Fibroblast of pulmonary artery (primary cell): Measurements from ENCODE around the gene RGS11.

Source experiments
- DNase-seq: peaks from one replicate; pipeline ENCODE4 v3.0.0-alpha.2; 2010; ENCODE audit warnings: low read depth
- H3K4me3 ChIP-seq: replicated peaks from 2 replicates; pipeline ENCODE4 v1.5.1; 2011; ENCODE audit warnings: low read depth, mild to moderate bottlenecking, control low read depth, low read length, moderate library complexity
- TF ChIP-seq, protein P1 (sequence below): IDR thresholded peaks from 2 replicates; pipeline ENCODE4 v1.5.1; 2011; ENCODE audit warnings: mild to moderate bottlenecking, control low read depth, low read length, inconsistent platforms; ENCODE audit errors: missing control alignments

The RGS11 gene

DNA sequence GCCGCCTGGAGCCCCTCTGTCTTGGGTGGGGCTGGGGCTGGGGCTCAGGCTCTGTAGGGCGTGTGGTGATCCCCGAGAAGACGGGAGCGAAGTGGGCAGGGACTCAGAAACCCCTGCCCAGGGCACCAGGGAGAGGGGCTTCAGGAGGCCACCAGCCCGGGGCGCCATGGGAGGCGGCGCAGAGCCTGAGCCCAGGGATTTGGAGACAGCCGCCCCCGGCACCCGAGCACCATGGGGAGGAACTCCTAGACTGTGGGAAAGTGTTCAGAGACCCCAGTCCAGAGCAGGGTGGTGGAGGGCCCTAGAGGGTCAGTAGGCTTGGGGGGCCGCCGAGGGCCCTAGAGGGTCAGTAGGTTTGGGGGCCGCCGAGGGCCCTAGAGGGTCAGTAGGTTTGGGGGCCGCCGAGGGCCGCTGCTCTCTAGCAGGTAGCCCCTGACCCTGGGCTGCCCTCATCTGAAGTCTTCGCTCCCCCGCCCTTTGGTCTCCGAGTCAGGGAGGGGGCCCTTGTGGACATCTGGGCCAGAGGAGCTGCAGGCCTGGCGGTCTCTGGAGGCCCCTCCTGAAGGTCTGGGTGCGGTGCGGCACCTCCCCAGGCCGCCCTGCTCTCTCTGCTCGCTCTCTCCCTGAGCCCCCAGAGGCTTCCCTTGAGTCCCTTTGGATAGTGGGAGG lies 5.4 kb upstream of the RGS11 start:
- DNase-seq, result no peak
- TF ChIP-seq, protein P1, sequence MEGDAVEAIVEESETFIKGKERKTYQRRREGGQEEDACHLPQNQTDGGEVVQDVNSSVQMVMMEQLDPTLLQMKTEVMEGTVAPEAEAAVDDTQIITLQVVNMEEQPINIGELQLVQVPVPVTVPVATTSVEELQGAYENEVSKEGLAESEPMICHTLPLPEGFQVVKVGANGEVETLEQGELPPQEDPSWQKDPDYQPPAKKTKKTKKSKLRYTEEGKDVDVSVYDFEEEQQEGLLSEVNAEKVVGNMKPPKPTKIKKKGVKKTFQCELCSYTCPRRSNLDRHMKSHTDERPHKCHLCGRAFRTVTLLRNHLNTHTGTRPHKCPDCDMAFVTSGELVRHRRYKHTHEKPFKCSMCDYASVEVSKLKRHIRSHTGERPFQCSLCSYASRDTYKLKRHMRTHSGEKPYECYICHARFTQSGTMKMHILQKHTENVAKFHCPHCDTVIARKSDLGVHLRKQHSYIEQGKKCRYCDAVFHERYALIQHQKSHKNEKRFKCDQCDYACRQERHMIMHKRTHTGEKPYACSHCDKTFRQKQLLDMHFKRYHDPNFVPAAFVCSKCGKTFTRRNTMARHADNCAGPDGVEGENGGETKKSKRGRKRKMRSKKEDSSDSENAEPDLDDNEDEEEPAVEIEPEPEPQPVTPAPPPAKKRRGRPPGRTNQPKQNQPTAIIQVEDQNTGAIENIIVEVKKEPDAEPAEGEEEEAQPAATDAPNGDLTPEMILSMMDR, result no peak
- peak overlapping the region; percentile 19 for H3K4me3 ChIP-seq

GRCh38 chr16:280552-280951 lies 4.8 kb upstream of the RGS11 start, which contains the start of gene ARHGDIG:
Gene ARHGDIG, plus strand, starts transcription at chr16:280591. Its CDS starts 90 bp downstream, at chr16:280681.
- TF ChIP-seq, protein P1, result no peak
- peak within 1 kb of the TSS; percentile 19 for H3K4me3 ChIP-seq
- no peak for DNase-seq

DNA sequence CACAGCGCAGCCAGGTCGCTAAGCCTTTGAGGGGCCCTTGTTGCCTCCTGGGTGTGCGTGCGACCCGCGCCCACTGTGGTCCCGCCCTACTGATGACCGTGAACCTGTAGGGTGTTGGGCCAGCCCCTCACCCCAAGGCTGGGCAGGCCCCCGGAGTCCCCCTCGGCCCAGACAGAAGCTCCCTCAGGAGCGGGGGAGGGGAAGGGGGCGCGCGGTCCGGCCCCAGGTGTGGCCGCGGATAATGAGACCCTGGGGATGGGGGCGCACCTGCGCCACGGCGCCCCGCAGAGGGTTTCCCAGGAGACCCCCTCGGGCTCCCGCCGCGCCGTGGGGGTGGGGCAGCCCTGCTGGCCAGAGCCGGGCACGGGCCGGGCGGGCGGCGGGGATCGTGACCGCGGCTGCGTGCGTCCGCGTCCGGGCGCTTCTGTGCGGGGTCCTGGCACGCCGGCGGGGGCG lies 4.3 kb upstream of the RGS11 start:
- DNase-seq, result no peak
- no peak overlapping the region for H3K4me3 ChIP-seq

GRCh38 chr16:279531-279930 lies 3.8 kb upstream of the RGS11 start:
- TF ChIP-seq, protein P1, result no peak
- DNase-seq, result no peak

More for the DNA sequence above, 4.3 kb upstream of the RGS11 start:
- TF ChIP-seq, protein P1, result no peak

DNA sequence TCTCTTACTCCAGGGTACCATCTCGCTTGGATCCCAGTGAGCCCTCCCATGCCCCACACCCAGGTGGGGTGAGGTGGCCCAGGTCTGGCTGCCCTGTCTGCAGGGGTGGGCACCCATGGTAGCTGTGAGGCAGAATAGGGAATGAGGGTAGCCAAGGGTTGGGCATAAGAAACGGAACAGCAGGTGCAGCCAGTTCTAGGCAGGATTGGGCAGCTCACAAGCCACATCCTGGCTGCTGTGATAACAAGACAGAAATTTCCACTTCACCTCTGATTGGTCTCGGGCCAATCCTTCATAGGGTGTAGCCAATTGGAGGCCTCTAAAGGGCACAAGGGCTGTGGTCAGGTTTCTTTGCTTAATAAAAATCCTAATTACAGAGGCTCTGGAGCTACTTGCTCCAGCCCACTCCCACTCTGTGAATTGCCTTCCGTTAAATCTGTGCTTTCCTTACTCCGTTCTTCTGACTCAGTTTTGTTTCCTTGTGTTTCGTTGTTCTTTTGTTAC lies 3.2 kb upstream of the RGS11 start:
- TF ChIP-seq, protein P1, result no peak
- H3K4me3 ChIP-seq, result no peak overlapping the region
- DNase-seq, result peak; percentile 55

More at GRCh38 chr16:279531-279930, 3.8 kb upstream of the RGS11 start:
- H3K4me3 ChIP-seq, result no peak overlapping the region

DNA sequence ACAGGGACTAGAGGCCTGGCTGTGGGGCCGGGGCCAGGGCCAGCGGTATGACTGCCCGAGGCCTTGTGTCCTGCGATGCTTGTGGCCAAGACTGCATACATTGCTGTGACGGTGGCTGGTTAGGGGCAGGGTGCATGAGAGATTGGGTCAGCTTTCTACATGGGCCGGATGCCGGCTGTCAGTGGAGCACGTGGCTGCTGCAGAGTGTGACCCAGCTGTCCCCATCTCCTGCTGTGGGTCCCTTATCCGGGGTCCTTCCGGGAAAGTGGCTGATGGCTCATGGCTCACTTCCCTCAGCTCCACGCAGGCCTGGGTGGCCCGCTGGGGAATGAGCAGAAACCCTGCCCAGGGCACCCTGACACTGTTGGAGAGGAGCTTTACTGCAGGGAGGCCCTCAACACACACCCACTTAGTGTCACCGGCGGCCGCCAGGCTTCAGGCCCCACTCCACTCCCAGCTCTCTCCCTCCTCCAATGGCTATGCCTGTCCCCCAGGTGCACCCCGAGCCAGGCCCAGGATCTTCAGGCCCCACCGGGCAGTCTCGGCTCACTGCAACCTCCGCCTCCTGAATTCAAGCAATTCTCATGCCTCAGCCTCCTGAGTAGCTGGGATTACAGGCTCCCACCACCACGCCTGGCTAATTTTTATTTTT lies 808 bp upstream of the RGS11 start:
- no peak for DNase-seq
- TF ChIP-seq, protein P1, result no peak
- H3K4me3 ChIP-seq, result no peak overlapping the region
